GM12878 (cell line): ENCODE data around the gene KCTD6. TPM values are rescaled to one million over a fixed set of nuclear protein-coding genes. Genes with fewer than 3 reads are reported as not detected.
A peak's percentile ranks its signal among the peaks of the same experiment; 100 is the strongest.

ENCODE experiments used
- BCLAF1 ChIP-seq: fragments of 450-650 bp; IDR thresholded peaks from 2 replicates; pipeline ENCODE4 v1.6.1; 2017; ENCODE audit warnings: antibody characterized with exemption, mild to moderate bottlenecking, moderate library complexity
- HCFC1 ChIP-seq: fragments of 150-350 bp; IDR thresholded peaks from 2 replicates; pipeline ENCODE4 v1.6.1; 2014; ENCODE audit warnings: low read length
- MAX ChIP-seq: IDR thresholded peaks from 2 replicates; pipeline ENCODE4 v1.6.1; 2012; ENCODE audit warnings: low read depth, low read length, improper control_type of control experiment
- MTA2 ChIP-seq: fragments of 450-650 bp; IDR thresholded peaks from 2 replicates; pipeline ENCODE4 v1.6.1; 2016; ENCODE audit warnings: low read depth, mild to moderate bottlenecking, moderate library complexity
- RAD21 ChIP-seq: IDR thresholded peaks from 2 replicates; pipeline ENCODE4 v1.6.1; 2011; ENCODE audit warnings: mild to moderate bottlenecking, low read depth, low read length, moderate library complexity; ENCODE audit not compliant: insufficient read depth
- RB1 ChIP-seq: fragments of 450-650 bp; formaldehyde crosslinking; IDR thresholded peaks from 2 replicates; pipeline ENCODE4 v1.6.1; 2017; ENCODE audit warnings: mild to moderate bottlenecking, borderline replicate concordance
- RCOR1 ChIP-seq: conservative IDR thresholded peaks from 2 replicates; pipeline ENCODE4 v1.6.1; 2012; ENCODE audit warnings: low read depth, low read length, improper control_type of control experiment
- SKIL ChIP-seq: fragments of 450-650 bp; IDR thresholded peaks from 2 replicates; pipeline ENCODE4 v1.6.1; 2017; ENCODE audit warnings: mild to moderate bottlenecking, low read depth, inconsistent platforms; ENCODE audit not compliant: poor library complexity, severe bottlenecking
- TCF3 ChIP-seq: IDR thresholded peaks from 2 replicates; pipeline ENCODE4 v1.6.1; 2012; ENCODE audit warnings: low read depth, mild to moderate bottlenecking, low read length, borderline replicate concordance; ENCODE audit not compliant: insufficient read depth
- USF1 ChIP-seq: IDR thresholded peaks from 2 replicates; pipeline ENCODE4 v1.6.1; 2011; ENCODE audit warnings: borderline replicate concordance, low read depth, mild to moderate bottlenecking, moderate library complexity, mixed read lengths, low read length; ENCODE audit not compliant: insufficient read depth; ENCODE audit errors: extremely low read length
- ZNF24 ChIP-seq: fragments of 450-650 bp; IDR thresholded peaks from 2 replicates; pipeline ENCODE4 v1.6.1; 2017; ENCODE audit warnings: antibody characterized with exemption, mild to moderate bottlenecking
- ZNF274 ChIP-seq: IDR thresholded peaks from one replicate; pipeline ENCODE4 v1.8.0; 2011; ENCODE audit not compliant: insufficient read length, insufficient read depth
- polyA plus RNA-seq, 11 experiments: library from polyadenylated mRNA; depleted of rRNA in 4 of 11; unstranded in 6 of 11; stranded (reverse) in 5 of 11; fragments of >200 nt; fragmentation: Nextera tagmentation in 4 of 11; fragmentation: Illumina TruSeq in 1 of 11; extraction: Ambion mirVana in 4 of 11; extraction: Trizol in 1 of 11; gene quantifications; 1 replicate in 1 of 11; 2 replicates in 10 of 11; pipeline versions ENCODE4 v1.2.1 to v1.2.3, GENCODE V29; 2011 to 2016; ENCODE audit warnings: inconsistent platforms in 2 of 11, missing spikeins in 2 of 11, low read depth in 1 of 11
- total RNA-seq, 4 experiments: library from RNA; depleted of rRNA in 3 of 4; stranded (reverse); fragments of >200 nt in 3 of 4; fragmentation: Illumina TruSeq in 1 of 4; extraction: Trizol in 1 of 4; gene quantifications; 2 replicates each; pipeline versions ENCODE4 v1.2.1 to v1.2.3, GENCODE V29; 2013 to 2021

Gene KCTD6
- total and polyA plus RNA-seq, 10 of the 15 experiments (the other 5 are each of a cell fraction or from before 2014, with no cell fraction given) = 5.2 to 10.7 (median 8.7) TPM

GRCh38 chr3:58491506-58492402 is at the start of gene KCTD6 (continued):
- TF ChIP-seq TCF3 (peak; percentile 80; the same call in 1 of the 2 replicates), MAX (no peak), MTA2 (no peak), RCOR1 (0 out of 2 replicates have a peak, but pooled peaks have one; percentile 52), SKIL (no peak), ZNF24 (0 out of 2 replicates have a peak, but pooled peaks have one; percentile 61), RB1 (peak; percentile 85; the same call in 1 of the 2 replicates), BCLAF1 (no peak), USF1 (no peak), ZNF274 (no peak), RAD21 (peak; percentile 59), HCFC1 (peak; percentile 18; the same call in 1 of the 2 replicates)
